Right kidney (tissue), 1 donor: ENCODE data around the gene SLC35F3.
"Not testable (repeated sequence)": the region's sequence is repeated elsewhere in the genome, so short reads cannot be mapped to it uniquely, and the experiment has no call there.

ENCODE experiments used
- DNase-seq: peaks from one replicate; pipeline ENCODE4 v3.0.0-alpha.2; 2016

SLC35F3 gene

GRCh38 chr1:234226113-234226818 is 321.8 kb downstream of the SLC35F3 start:
- no peak for DNase-seq

- DNase-seq = no peak
These were observed 322.3 kb downstream of the SLC35F3 start for GRCh38 chr1:234226819-234227165.

- DNase-seq = no peak
These were observed 325.3 kb downstream of the SLC35F3 start for GRCh38 chr1:234229581-234230387.

GRCh38 chr1:234230414-234230862 is 326.0 kb downstream of the SLC35F3 start:
- DNase-seq = no peak

GRCh38 chr1:234231061-234231892 is 326.8 kb downstream of the SLC35F3 start:
- no peak for DNase-seq

- DNase-seq = no peak
These were observed 327.4 kb downstream of the SLC35F3 start for GRCh38 chr1:234231893-234232276.

GRCh38 chr1:234234199-234234598 is 329.7 kb downstream of the SLC35F3 start:
- no peak for DNase-seq

GRCh38 chr1:234235434-234235881 is 331.0 kb downstream of the SLC35F3 start:
- no peak for DNase-seq

GRCh38 chr1:234237393-234237792 is 332.9 kb downstream of the SLC35F3 start:
- DNase-seq = no peak

- no peak for DNase-seq
These were observed 333.6 kb downstream of the SLC35F3 start for GRCh38 chr1:234238060-234238459.

GRCh38 chr1:234239515-234239914 is 335.0 kb downstream of the SLC35F3 start:
- DNase-seq = no peak

- no peak for DNase-seq
These were observed 335.5 kb downstream of the SLC35F3 start for GRCh38 chr1:234239936-234240335.

GRCh38 chr1:234240680-234241079 is 336.2 kb downstream of the SLC35F3 start:
- no peak for DNase-seq

- no peak for DNase-seq
These were observed 337.5 kb downstream of the SLC35F3 start for GRCh38 chr1:234241941-234242490.

GRCh38 chr1:234243521-234244260 is 339.2 kb downstream of the SLC35F3 start:
- no peak for DNase-seq

GRCh38 chr1:234244482-234244881 is 340.0 kb downstream of the SLC35F3 start:
- DNase-seq = no peak

- no peak for DNase-seq
These were observed 342.2 kb downstream of the SLC35F3 start for GRCh38 chr1:234246638-234247116.

- not testable (repeated sequence) for DNase-seq
These were observed 343.3 kb downstream of the SLC35F3 start for GRCh38 chr1:234247746-234248145.

- DNase-seq = no peak
These were observed 346.3 kb downstream of the SLC35F3 start for GRCh38 chr1:234250747-234251146.

- no peak for DNase-seq
These were observed 349.3 kb downstream of the SLC35F3 start for GRCh38 chr1:234253732-234254131.

GRCh38 chr1:234256359-234256758 is 351.9 kb downstream of the SLC35F3 start:
- DNase-seq = no peak

GRCh38 chr1:234258071-234258470 is 353.6 kb downstream of the SLC35F3 start:
- no peak for DNase-seq
